Glomerular visceral epithelial cell (primary cell): ENCODE measurements around the gene RNF144A.
"Not testable (repeated sequence)": the region's sequence is repeated elsewhere in the genome, so short reads cannot be mapped to it uniquely, and the experiment has no call there.

Experiments used
- DNase-seq: peaks from one replicate; pipeline ENCODE4 v3.0.0-alpha.2; 2016; ENCODE audit errors: extremely low spot score

The RNF144A gene

GRCh38 chr2:6929196-6929819, 12.1 kb downstream of the RNF144A start:
- no peak for DNase-seq

DNA sequence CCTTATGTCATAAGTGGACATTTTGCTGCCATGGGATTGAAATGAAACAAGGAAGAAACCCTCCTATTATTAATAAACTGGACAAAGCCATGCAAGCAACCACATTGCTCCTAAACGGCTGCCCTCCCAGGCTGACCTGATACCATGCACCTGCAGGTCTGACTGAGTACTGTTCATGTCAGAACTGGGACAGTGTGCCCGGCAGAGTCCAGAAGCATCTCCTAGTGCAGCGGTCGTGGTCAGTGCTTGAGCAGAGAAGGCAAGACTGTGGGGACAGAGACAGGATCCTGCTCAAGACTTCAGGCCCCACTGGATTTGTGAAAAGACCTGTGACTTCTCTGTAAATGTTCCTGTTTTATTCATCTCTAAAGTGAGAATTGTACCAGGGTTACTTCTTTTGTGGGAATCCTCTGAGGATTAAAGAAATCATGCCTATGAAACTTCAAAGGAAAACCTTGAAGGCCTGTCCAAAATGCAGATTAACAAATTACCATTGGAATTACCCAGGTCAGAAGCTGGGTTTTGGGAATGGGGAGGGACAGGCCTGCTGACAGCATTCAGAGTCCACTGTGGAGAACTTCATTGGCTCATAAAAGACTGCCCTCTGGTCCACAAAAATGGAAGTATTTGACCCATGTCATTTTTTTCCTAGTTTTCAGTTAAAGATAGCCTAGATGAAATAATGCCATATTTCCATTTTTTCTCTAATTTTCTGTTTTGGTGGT, 13.9 kb downstream of the RNF144A start:
- no peak for DNase-seq

- no peak for DNase-seq
Measured at GRCh38 chr2:6931753-6932152, 14.5 kb downstream of the RNF144A start.

- no peak for DNase-seq
Measured at GRCh38 chr2:6932206-6932605, 15.0 kb downstream of the RNF144A start.

GRCh38 chr2:6932828-6933227, 15.6 kb downstream of the RNF144A start:
- no peak for DNase-seq

DNA sequence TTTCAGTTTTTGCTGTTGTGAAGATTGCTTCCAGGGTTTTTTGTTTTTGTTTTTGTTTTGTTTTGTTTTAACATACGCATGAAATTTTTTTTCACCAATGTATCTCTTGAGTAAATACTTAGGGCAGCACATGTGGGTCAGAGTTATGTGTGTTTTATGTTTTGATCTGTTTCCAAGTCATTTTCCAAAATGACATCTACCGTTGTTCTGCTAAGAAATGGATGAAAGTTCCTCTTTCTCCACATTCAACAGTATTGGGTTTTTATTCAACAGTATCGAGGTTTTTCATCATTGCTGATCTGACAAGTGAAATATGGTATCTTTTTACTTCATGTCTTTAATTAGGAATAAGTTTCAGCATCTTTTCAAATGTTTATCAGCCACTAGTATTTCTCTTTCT, 16.7 kb downstream of the RNF144A start:
- DNase-seq: no peak

DNA sequence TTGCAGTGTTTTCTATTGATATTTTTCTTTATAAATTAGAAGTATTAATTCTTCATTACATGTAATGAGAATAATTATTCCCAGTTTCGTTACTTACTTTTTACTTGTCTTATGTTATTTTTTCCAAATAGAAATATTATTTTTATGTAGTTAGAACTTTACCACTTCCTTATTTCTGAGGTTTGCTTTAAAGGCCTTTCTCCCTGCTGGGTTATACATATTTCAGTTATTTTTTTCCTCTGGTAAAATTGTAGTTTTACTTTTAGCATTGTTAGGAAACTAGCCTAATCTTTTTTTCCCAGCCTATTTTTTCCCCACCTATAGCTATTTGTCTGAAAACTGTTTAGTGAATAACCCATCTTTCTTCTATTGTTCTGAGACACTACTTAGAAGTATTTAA, 17.1 kb downstream of the RNF144A start:
- no peak for DNase-seq

DNA sequence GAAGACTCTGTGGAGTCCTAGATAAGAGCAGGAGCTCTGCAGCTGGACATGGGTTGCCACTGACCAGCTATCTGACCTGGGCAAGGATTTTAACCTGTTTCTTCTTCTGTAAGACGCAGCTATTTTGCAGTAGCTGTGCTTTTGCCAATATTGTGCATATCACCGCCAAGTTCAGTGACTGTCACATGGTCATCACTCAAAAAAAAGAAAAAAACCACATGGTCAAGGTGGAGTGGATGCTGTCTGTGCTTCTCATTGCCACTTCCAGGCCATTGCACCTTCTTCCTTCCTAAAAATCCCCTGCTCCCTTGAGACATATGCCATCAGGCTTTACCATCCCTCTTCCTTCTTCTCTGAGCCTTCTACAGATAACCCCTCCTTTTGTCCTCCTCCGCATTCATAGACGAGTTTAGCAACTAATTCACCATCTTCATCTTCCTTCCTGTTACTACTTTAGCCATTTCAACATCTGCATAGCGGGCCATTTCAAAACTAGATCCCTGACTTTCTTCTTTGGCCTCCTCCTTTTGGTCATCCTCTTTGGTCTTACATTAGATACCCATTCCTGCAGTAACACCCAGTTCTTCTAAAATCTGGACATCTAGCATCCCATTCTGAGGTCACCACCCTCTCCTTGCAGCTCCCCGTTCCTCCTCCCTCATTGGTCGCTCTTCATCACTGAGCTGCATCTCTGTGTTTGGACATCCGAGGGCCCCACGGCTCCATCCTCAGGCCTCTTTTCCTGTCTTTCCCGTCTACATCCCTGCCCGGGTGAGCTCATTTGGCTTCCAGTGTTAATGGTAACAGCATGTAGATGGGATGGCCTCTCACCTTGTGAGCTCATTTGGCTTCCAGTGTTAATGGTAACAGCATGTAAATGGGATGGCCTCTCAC, 17.8 kb downstream of the RNF144A start:
- DNase-seq: no peak

DNA sequence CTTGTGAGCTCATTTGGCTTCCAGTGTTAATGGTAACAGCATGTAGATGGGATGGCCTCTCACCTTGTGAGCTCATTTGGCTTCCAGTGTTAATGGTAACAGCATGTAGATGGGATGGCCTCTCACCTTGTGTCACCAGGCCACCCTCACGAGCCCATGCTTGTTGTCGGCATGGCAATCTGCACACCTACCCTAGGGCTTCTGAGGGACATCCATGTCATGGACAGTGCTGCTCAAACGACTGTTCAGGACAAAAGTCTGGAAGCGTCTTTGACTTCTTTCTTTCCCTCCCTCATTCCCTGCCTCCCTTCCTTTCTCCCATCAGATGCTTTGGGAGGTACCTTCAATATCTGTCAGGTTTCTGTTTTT, 18.4 kb downstream of the RNF144A start:
- DNase-seq: not testable (repeated sequence)

GRCh38 chr2:6937157-6937556, 19.9 kb downstream of the RNF144A start:
- no peak for DNase-seq

DNA sequence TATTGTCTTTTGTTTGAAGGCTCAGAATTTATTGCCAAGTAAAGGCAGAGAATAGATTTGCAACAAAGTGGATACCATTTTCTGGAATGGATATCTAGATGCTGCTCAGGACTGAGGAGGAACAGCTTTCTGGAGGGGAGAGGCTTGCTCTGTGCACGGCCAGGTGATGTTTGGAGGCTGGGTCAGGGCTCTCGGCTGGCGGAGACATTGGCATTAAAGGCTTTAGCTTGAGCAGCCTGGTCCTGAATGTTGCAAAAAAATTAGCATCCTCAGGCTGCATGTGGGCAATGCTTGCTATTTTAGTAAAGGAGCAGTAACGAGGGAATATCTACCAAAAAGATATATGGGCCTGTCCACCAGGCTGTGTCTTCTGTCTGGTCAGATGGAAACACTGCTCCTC, 20.4 kb downstream of the RNF144A start:
- no peak for DNase-seq

GRCh38 chr2:6939071-6939470, 21.9 kb downstream of the RNF144A start:
- no peak for DNase-seq

DNA sequence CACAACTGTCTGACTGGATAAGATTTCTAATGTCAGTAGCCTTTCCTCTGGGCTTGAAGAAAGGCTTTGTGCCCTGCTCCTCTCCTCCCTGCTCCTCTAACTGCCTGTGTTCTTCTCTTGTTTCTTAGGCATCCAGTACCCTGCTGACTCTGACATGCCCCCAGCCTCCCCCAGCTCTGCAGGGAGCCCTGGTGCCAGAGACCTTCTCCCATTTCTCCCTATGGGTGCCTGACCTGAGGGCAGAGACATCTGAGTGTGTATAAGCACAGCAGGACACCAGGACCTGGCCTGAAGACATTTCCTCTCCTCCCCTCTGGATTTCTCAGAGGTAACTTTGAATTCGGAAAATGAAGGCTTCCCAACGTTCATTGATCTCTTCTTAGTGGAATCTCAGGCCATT, 23.6 kb downstream of the RNF144A start:
- no peak for DNase-seq

- no peak for DNase-seq
Measured at GRCh38 chr2:6941299-6942046, 24.3 kb downstream of the RNF144A start.

DNA sequence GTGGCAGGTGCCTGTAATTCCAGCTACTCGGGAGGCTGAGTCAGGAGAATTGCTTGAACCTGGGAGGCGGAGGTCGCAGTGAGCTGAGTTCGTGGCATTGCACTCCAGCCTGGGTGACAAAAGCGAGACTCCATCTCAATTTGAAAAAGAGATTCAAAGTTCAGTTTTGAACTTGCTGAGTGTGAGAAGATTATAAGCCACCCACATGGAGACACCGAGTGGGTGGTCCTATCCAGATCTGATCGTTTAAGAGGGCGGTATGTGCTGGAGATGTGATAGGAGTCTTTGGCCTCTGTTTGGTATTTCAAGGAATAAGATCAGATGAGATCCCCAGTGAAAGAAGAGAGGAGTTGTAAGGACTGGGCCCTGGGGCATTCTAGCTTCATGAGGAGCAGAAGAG, 25.6 kb downstream of the RNF144A start:
- no peak for DNase-seq

- no peak for DNase-seq
Measured at GRCh38 chr2:6943523-6943922, 26.3 kb downstream of the RNF144A start.

DNA sequence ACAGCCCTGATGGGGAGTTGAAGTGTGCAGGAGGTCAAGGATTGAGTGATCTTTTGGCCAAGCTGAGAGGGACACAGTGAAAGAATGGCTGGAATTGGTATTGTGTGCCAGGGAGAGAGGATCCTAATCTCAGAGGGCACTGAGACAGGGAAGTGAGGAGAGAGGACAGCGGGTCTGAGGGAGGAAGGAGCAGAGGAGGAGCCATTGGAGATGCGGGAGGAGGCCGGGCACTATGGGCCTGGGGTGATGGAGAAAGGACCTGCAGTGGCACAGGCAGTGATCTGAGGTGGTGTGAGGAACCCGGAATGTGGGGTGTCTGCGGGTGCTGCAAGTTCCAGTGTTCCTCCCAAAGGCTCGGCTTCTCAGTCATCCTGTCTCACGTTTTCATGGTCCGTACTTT, 26.8 kb downstream of the RNF144A start:
- DNase-seq: no peak

DNA sequence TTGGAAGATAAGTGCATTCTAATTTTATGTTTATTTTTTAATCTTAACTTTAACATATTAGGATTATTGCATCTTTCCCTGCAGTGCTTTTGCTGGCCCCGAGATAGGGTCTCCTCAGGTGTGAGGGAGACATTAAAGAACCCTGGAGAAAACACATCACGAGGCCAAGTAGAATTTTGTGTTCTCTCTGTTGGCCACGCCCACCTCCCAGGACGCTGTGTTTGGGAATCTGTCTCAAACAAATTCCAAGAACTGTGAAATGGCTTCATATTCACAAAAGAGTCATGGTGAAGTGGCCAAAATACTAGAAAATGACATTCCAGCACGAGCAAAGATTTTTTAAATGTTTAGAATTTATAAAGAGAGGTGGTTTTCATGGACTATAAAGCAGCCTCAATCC, 27.3 kb downstream of the RNF144A start:
- DNase-seq: no peak

GRCh38 chr2:6945087-6945813, 28.0 kb downstream of the RNF144A start:
- DNase-seq: no peak

DNA sequence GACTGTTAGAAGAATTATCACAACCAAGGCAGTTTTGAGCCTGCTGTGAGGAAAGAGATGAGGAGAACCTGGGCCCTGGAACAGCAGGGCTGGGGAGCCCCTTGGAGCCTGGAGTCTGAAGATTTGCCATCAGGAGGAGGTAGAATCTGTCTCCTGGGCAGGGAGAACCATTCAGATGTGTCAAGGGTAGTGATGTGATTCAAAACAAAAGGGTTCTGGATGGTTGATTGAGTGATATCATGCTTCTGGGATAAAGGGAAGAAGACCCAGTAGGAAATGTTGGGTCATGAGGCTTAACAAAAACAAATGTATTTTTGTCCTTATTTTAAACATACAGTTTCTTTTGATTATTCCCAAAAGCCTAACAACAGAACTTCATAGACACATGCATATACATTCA, 28.6 kb downstream of the RNF144A start:
- DNase-seq: peak; percentile 35

DNA sequence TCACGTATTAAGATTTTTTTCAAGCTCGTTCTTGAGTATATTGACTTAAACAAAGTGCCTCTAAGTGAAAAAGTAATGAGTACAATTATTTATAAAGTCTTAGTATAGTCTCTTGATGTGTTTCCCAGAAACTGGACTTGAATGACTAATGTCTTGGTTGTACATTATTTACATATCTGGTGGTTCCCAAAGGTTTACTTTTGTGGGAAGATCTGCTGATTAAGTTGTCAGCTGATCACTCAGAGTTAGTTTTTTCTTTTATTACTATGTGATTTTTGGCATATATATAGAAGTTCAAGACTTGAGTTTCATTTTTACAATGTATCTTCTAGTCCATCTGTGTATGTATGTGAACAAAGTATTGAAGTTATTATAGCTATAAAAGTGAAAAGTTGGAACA, 29.5 kb downstream of the RNF144A start:
- peak; percentile 28 for DNase-seq
